Effector memory CD4-positive, alpha-beta T cell (primary cell): ENCODE results near the gene SIX2.

Experiments
- DNase-seq, 3 donors: peaks; one replicate each; pipeline ENCODE4 v3.0.0-alpha.2; 2020
- H3K27ac ChIP-seq: 2 replicates; pipeline ENCODE4 v1.7.0; 2013; ENCODE audit warnings: mild to moderate bottlenecking, low read length, moderate library complexity; ENCODE audit not compliant: insufficient read depth, poor library complexity, severe bottlenecking
- H3K27me3 ChIP-seq: replicated peaks from 2 replicates; pipeline ENCODE4 v1.7.0; 2013; ENCODE audit warnings: mild to moderate bottlenecking, low read length; ENCODE audit not compliant: insufficient read depth, control insufficient read depth, poor library complexity, severe bottlenecking
- H3K36me3 ChIP-seq: 2 replicates; pipeline ENCODE4 v1.7.0; 2013; ENCODE audit warnings: mild to moderate bottlenecking, low read length, moderate library complexity; ENCODE audit not compliant: control insufficient read depth, insufficient read depth
- H3K4me1 ChIP-seq: 2 replicates; pipeline ENCODE4 v1.7.0; 2013; ENCODE audit warnings: low read length, mild to moderate bottlenecking; ENCODE audit not compliant: control insufficient read depth, insufficient read depth, poor library complexity, severe bottlenecking
- H3K4me3 ChIP-seq: 2 replicates; pipeline ENCODE4 v1.7.0; 2013; ENCODE audit warnings: low read length, low read depth, mild to moderate bottlenecking; ENCODE audit not compliant: insufficient read depth, poor library complexity, severe bottlenecking
- H3K9me3 ChIP-seq: 2 replicates; pipeline ENCODE4 v1.7.0; 2013; ENCODE audit warnings: mild to moderate bottlenecking, low read length, moderate library complexity; ENCODE audit not compliant: control insufficient read depth

The SIX2 gene

GRCh38 chr2:44970846-44971450 is 38.3 kb downstream of the SIX2 start:
- Histone ChIP-seq H3K36me3 (no peaks in the 10 kb centered on the region), H3K4me1 (no peaks in the 10 kb centered on the region), H3K27ac (no peak overlapping the region), H3K27me3 (peaks cover 4% of the 10 kb centered on the region), H3K4me3 (no peak overlapping the region), H3K9me3 (no peaks in the 10 kb centered on the region)
- no peak for DNase-seq

- Histone ChIP-seq H3K27ac (no peak overlapping the region), H3K27me3 (peaks cover 4% of the 10 kb centered on the region), H3K36me3 (no peaks in the 10 kb centered on the region), H3K4me1 (no peaks in the 10 kb centered on the region), H3K4me3 (no peak overlapping the region), H3K9me3 (no peaks in the 10 kb centered on the region)
- DNase-seq: no peak
These were observed 39.3 kb downstream of the SIX2 start for GRCh38 chr2:44969936-44970335.

- DNase-seq: no peak
- Histone ChIP-seq H3K9me3 (no peaks in the 10 kb centered on the region), H3K36me3 (no peaks in the 10 kb centered on the region), H3K27me3 (peaks cover under 1% of the 10 kb centered on the region), H3K27ac (no peak overlapping the region), H3K4me3 (no peak overlapping the region), H3K4me1 (no peaks in the 10 kb centered on the region)
These were observed 41.4 kb downstream of the SIX2 start for GRCh38 chr2:44967727-44968432.

GRCh38 chr2:44967056-44967455 is 42.2 kb downstream of the SIX2 start:
- Histone ChIP-seq H3K27me3 (no peaks in the 10 kb centered on the region), H3K9me3 (no peaks in the 10 kb centered on the region), H3K4me3 (no peak overlapping the region), H3K4me1 (no peaks in the 10 kb centered on the region), H3K36me3 (no peaks in the 10 kb centered on the region), H3K27ac (no peak overlapping the region)
- no peak for DNase-seq

- Histone ChIP-seq H3K4me3 (no peak overlapping the region), H3K9me3 (no peaks in the 10 kb centered on the region), H3K4me1 (no peaks in the 10 kb centered on the region), H3K27ac (no peak overlapping the region), H3K36me3 (no peaks in the 10 kb centered on the region), H3K27me3 (no peaks in the 10 kb centered on the region)
- DNase-seq: no peak
These were observed 43.6 kb downstream of the SIX2 start for GRCh38 chr2:44965684-44966083.

DNA sequence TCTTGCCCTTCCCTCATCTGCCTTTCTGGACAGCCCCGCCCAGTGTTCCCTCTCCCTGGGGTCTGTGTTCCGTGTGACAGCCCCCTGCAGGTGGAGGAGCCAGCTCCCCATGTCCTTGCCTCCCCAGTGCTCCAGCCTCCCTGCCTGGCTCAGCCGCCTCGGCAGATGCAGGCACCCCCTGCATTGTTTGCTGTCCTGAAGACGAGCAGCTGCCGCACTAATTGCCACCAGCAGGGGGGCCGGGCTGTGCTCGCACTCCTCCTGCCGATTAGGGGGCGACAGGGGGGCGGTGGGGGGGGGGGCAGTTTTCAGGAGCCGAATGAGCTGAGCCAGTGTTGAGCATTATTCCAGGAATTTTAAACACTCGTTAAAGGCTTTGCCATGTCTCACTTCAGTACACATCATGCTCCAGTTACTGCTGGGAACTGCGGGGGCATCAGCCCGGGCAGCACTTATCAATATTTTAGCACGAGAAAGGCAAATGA is 44.5 kb downstream of the SIX2 start:
- Histone ChIP-seq H3K9me3 (no peaks in the 10 kb centered on the region), H3K4me3 (no peak overlapping the region), H3K36me3 (no peaks in the 10 kb centered on the region), H3K4me1 (no peaks in the 10 kb centered on the region), H3K27ac (no peak overlapping the region), H3K27me3 (no peaks in the 10 kb centered on the region)
- no peak for DNase-seq

DNA sequence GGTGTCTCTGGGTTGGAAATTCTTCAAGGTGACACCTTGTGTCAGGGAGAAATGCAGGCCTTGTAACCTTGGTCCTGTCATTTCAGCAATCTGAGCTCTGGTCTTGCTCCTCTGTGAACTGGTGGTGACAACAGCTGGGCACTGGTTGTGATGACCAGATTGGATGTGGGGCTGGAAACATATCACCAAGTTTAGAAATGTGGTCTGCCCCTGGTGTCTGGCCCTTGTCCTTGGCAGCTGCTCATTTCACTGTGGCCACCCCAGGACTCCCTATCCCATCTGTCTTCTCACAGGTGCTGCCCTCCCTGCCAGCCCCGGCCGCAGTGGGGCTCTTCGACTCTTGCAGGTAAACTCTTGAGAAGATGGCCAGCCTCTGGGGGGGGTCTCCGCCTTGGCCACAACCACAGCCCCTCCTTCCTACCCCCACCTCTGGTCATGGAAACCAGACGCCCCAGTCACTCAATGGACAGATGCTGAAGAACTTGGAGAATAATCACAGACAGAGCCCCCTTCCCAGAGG is 47.0 kb downstream of the SIX2 start:
- no peak for DNase-seq
- no peak overlapping the region for H3K4me3 ChIP-seq
- H3K36me3 ChIP-seq: no peaks in the 10 kb centered on the region
- no peaks in the 10 kb centered on the region for H3K9me3 ChIP-seq
- no peaks in the 10 kb centered on the region for H3K4me1 ChIP-seq
- no peaks in the 10 kb centered on the region for H3K27me3 ChIP-seq
- H3K27ac ChIP-seq: no peak overlapping the region

- Histone ChIP-seq H3K4me1 (no peaks in the 10 kb centered on the region), H3K4me3 (no peak overlapping the region), H3K36me3 (no peaks in the 10 kb centered on the region), H3K27me3 (no peaks in the 10 kb centered on the region), H3K9me3 (no peaks in the 10 kb centered on the region), H3K27ac (no peak overlapping the region)
- no peak for DNase-seq
These were observed 48.4 kb downstream of the SIX2 start for GRCh38 chr2:44960871-44961270.

- Histone ChIP-seq H3K4me1 (peaks cover 5% of the 10 kb centered on the region), H3K36me3 (no peaks in the 10 kb centered on the region), H3K27me3 (no peaks in the 10 kb centered on the region), H3K9me3 (no peaks in the 10 kb centered on the region), H3K4me3 (no peak overlapping the region), H3K27ac (no peak overlapping the region)
- DNase-seq: no peak
These were observed 49.4 kb downstream of the SIX2 start for GRCh38 chr2:44959855-44960254.

GRCh38 chr2:44957656-44958327 is 51.5 kb downstream of the SIX2 start:
- Histone ChIP-seq H3K27me3 (peaks cover 6% of the 10 kb centered on the region), H3K36me3 (no peaks in the 10 kb centered on the region)
- no peak for DNase-seq

More at GRCh38 chr2:44957656-44958327, 51.5 kb downstream of the SIX2 start:
- Histone ChIP-seq H3K9me3 (no peaks in the 10 kb centered on the region), H3K27ac (no peak overlapping the region), H3K4me1 (peaks cover 5% of the 10 kb centered on the region), H3K4me3 (no peak overlapping the region)
